DMS153 (cell line): ENCODE data around the gene LCT.

Source experiments
- DNase-seq: peaks from one replicate; lab custom pipeline; 2025; lab: John Stamatoyannopoulos, UW

The LCT gene

GRCh38 chr2:135742325-135742757 is 94.6 kb downstream of the LCT start:
- peak; percentile 9 for DNase-seq

- peak; percentile 98 for DNase-seq
These were observed 95.3 kb downstream of the LCT start, which contains the start of gene UBXN4 for GRCh38 chr2:135741395-135742324. UBXN4 (plus strand) TSS chr2:135741855; CDS start chr2:135741930, 75 bp downstream.

- DNase-seq = no peak
These were observed 96.0 kb downstream of the LCT start for GRCh38 chr2:135741043-135741394.

- DNase-seq = no peak
These were observed 96.8 kb downstream of the LCT start for GRCh38 chr2:135740206-135740605.
